SK-N-SH (cell line): Measurements from ENCODE around the gene LY6G6D. TPM values are rescaled to one million over a fixed set of nuclear protein-coding genes. Genes with fewer than 3 reads are reported as not detected.

Experiments used
- CTCF ChIA-PET: fragments of 300-600, 350-600 bp; formaldehyde crosslinking; extraction: SDS; loops from one replicate; lab custom pipeline; 2021; lab: Yijun Ruan, JAX
- POLR2A ChIA-PET: fragments of 350-600 bp; sonication (Branson Sonifier 250); formaldehyde crosslinking; extraction: SDS; loops from one replicate; lab custom pipeline; 2020; ENCODE audit warnings: antibody characterized with exemption, inconsistent platforms; lab: Yijun Ruan, JAX
- DNase-seq: peaks from one replicate; pipeline ENCODE4 v3.0.0; 2012
- H2AFZ ChIP-seq: fragments of 200-600 bp; sonication (generic); 2 replicates; pipeline ENCODE4 v1.8.1; 2016; ENCODE audit warnings: antibody characterized with exemption, mild to moderate bottlenecking, low read depth
- H3F3A ChIP-seq: fragments of 200-600 bp; sonication (generic); replicated peaks from 2 replicates; pipeline ENCODE3; 2016; ENCODE audit warnings: antibody characterized with exemption, mild to moderate bottlenecking; ENCODE audit not compliant: insufficient read depth
- H3K27ac ChIP-seq, 2 experiments: fragments of 200-500 bp in 1 of 2; fragments of 200-600 bp in 1 of 2; sonication (Bioruptor generic) in 1 of 2; sonication (generic), shearing (Covaris generic) in 1 of 2; 2 replicates each; pipeline versions ENCODE4 v1.5.1 to v1.6.1; 2014 to 2016; ENCODE audit warnings: low read depth in 2 of 2, inconsistent platforms in 1 of 2, low read length in 1 of 2, mild to moderate bottlenecking in 1 of 2, mixed read lengths in 1 of 2
- H3K27me3 ChIP-seq: fragments of 200-600 bp; sonication (generic), shearing (Covaris generic); 2 replicates; pipeline ENCODE4 v1.6.1; 2016; ENCODE audit warnings: mixed run types; ENCODE audit not compliant: insufficient read depth
- H3K36me3 ChIP-seq, 2 experiments: fragments of 200-500 bp in 1 of 2; fragments of 200-600 bp in 1 of 2; sonication (Bioruptor generic) in 1 of 2; sonication (generic) in 1 of 2; replicated peaks in 1 of 2; 2 replicates each; pipeline versions ENCODE3 to v1.5.1; 2014 to 2016; ENCODE audit warnings: low read length in 1 of 2, mild to moderate bottlenecking in 1 of 2; ENCODE audit not compliant: insufficient read depth in 2 of 2, control insufficient read depth in 1 of 2
- H3K4me1 ChIP-seq, 2 experiments: fragments of 200-500 bp in 1 of 2; fragments of 200-600 bp in 1 of 2; sonication (Bioruptor generic) in 1 of 2; sonication (generic), shearing (Covaris generic) in 1 of 2; 2 replicates each; pipeline versions ENCODE4 v1.5.1 to v1.6.1; 2014 to 2016; ENCODE audit warnings: low read depth in 1 of 2, low read length in 1 of 2, mixed run types in 1 of 2; ENCODE audit not compliant: insufficient read depth in 2 of 2, control insufficient read depth in 1 of 2
- H3K4me2 ChIP-seq: fragments of 200-600 bp; sonication (generic), shearing (Covaris generic); 2 replicates; pipeline ENCODE4 v1.6.1; 2017; ENCODE audit warnings: mixed run types
- H3K4me3 ChIP-seq, 2 experiments: fragments of 200-500 bp in 1 of 2; fragments of 200-600 bp in 1 of 2; sonication (Bioruptor generic) in 1 of 2; sonication (generic), shearing (Covaris generic) in 1 of 2; 2 replicates each; pipeline versions ENCODE4 v1.5.1 to v1.8.1; 2014 to 2016; ENCODE audit warnings: low read depth in 2 of 2, inconsistent platforms in 1 of 2, low read length in 1 of 2, mild to moderate bottlenecking in 1 of 2, mixed read lengths in 1 of 2, moderate library complexity in 1 of 2
- H3K79me2 ChIP-seq: fragments of 200-600 bp; sonication (generic); 2 replicates; pipeline ENCODE4 v1.8.1; 2017; ENCODE audit warnings: mild to moderate bottlenecking; ENCODE audit not compliant: insufficient read depth
- H3K9ac ChIP-seq: fragments of 200-600 bp; sonication (generic); 2 replicates; pipeline ENCODE4 v1.6.1; 2017; ENCODE audit warnings: mixed run types
- H3K9me2 ChIP-seq: fragments of 200-600 bp; sonication (generic); 2 replicates; pipeline ENCODE4 v1.6.1; 2017; ENCODE audit warnings: mixed run types
- H3K9me3 ChIP-seq: fragments of 200-600 bp; sonication (generic); 2 replicates; pipeline ENCODE4 v1.6.1; 2017; ENCODE audit warnings: mixed run types, mild to moderate bottlenecking, moderate library complexity
- H4K20me1 ChIP-seq: fragments of 200-600 bp; sonication (generic); 2 replicates; pipeline ENCODE4 v1.6.1; 2017; ENCODE audit warnings: mild to moderate bottlenecking, mixed run types; ENCODE audit not compliant: insufficient read depth
- CHD2 ChIP-seq: fragments of 150-350 bp; IDR thresholded peaks from 2 replicates; pipeline ENCODE4 v1.6.1; 2018; ENCODE audit warnings: low read length; ENCODE audit not compliant: partially characterized antibody
- CTCF ChIP-seq: fragments of 200-600 bp; sonication (generic); IDR thresholded peaks from 2 replicates; pipeline ENCODE4 v1.6.1; 2017; ENCODE audit warnings: antibody characterized with exemption, mild to moderate bottlenecking, moderate library complexity
- ELF1 ChIP-seq: IDR thresholded peaks from 2 replicates; pipeline ENCODE4 v1.4.0; 2012
- FOSL2 ChIP-seq: IDR thresholded peaks from 2 replicates; pipeline ENCODE4 v1.4.0; 2012; ENCODE audit warnings: low read depth, mild to moderate bottlenecking, moderate library complexity, borderline replicate concordance
- FOXJ3 ChIP-seq: sonication (generic); formaldehyde crosslinking; IDR thresholded peaks from 2 replicates; pipeline ENCODE4 v1.5.1; 2020; ENCODE audit warnings: mild to moderate bottlenecking, missing genetic modification reagents
- FOXM1 ChIP-seq: IDR thresholded peaks from 2 replicates; pipeline ENCODE4 v1.4.0; 2012; ENCODE audit warnings: low read depth, mild to moderate bottlenecking
- GATA2 ChIP-seq: sonication (generic); formaldehyde crosslinking; IDR thresholded peaks from 2 replicates; pipeline ENCODE4 v1.5.0; 2020; ENCODE audit warnings: mild to moderate bottlenecking, missing genetic modification reagents
- IRF3 ChIP-seq: fragments of 150-350 bp; IDR thresholded peaks from 2 replicates; pipeline ENCODE4 v1.6.1; 2016; ENCODE audit warnings: mild to moderate bottlenecking, low read depth, low read length
- MAX ChIP-seq: IDR thresholded peaks from 2 replicates; pipeline ENCODE4 v1.4.0; 2012; ENCODE audit warnings: low read depth
- NFIC ChIP-seq: IDR thresholded peaks from 2 replicates; pipeline ENCODE4 v1.4.0; 2012; ENCODE audit warnings: borderline replicate concordance
- NRF1 ChIP-seq: IDR thresholded peaks from 2 replicates; pipeline ENCODE4 v1.6.1; 2012; ENCODE audit warnings: low read depth, mild to moderate bottlenecking, low read length
- POLR2AphosphoS5 ChIP-seq: IDR thresholded peaks from 2 replicates; pipeline ENCODE4 v1.6.1; 2012; ENCODE audit warnings: low read depth, low read length
- RAD21 ChIP-seq: IDR thresholded peaks from 2 replicates; pipeline ENCODE4 v1.6.1; 2012; ENCODE audit warnings: mild to moderate bottlenecking, low read length
- RCOR1 ChIP-seq: fragments of 150-350 bp; IDR thresholded peaks from 2 replicates; pipeline ENCODE4 v1.6.1; 2017; ENCODE audit warnings: antibody characterized with exemption, low read length
- RXRA ChIP-seq: IDR thresholded peaks from 2 replicates; pipeline ENCODE4 v1.4.0; 2012; ENCODE audit warnings: low read depth, mild to moderate bottlenecking, borderline replicate concordance
- TAF1 ChIP-seq: IDR thresholded peaks from 2 replicates; pipeline ENCODE4 v1.6.1; 2012; ENCODE audit warnings: low read depth, mild to moderate bottlenecking, low read length, moderate library complexity, borderline replicate concordance
- TCF12 ChIP-seq: IDR thresholded peaks from 2 replicates; pipeline ENCODE4 v1.4.0; 2012
- TEAD4 ChIP-seq: IDR thresholded peaks from 2 replicates; pipeline ENCODE4 v1.4.0; 2012; ENCODE audit warnings: mild to moderate bottlenecking, borderline replicate concordance; ENCODE audit not compliant: insufficient read depth
- USF1 ChIP-seq: IDR thresholded peaks from 2 replicates; pipeline ENCODE4 v1.4.0; 2012; ENCODE audit warnings: low read depth, borderline replicate concordance
- USF2 ChIP-seq: fragments of 150-350 bp; IDR thresholded peaks from 2 replicates; pipeline ENCODE4 v1.6.1; 2017; ENCODE audit warnings: antibody characterized with exemption, low read length, low read depth, borderline replicate concordance
- YY1 ChIP-seq: IDR thresholded peaks from 2 replicates; pipeline ENCODE4 v1.4.0; 2012; ENCODE audit warnings: low read depth, mild to moderate bottlenecking
- ZBTB33 ChIP-seq: IDR thresholded peaks from 2 replicates; pipeline ENCODE4 v1.4.0; 2012; ENCODE audit warnings: low read depth, borderline replicate concordance
- WGBS: methylation state at CpG from one replicate; pipeline ENCODE4 v1.1.6; 2017; ENCODE audit warnings: low lambda C conversion rate; 5-methylcytosine and 5-hydroxymethylcytosine counted together
- polyA plus RNA-seq, 3 experiments: library from polyadenylated mRNA; depleted of rRNA; stranded (reverse); fragments of >200 nt; gene quantifications; 2 replicates each; pipeline ENCODE4 v1.2.3, GENCODE V29; 2012
- TF ChIP-seq, protein P1 (sequence below): IDR thresholded peaks from 2 replicates; pipeline ENCODE4; 2012

LY6G6D gene
- polyA plus RNA-seq, 1 of the 3 experiments (the other 2 are of a cell fraction) = not detected

DNA sequence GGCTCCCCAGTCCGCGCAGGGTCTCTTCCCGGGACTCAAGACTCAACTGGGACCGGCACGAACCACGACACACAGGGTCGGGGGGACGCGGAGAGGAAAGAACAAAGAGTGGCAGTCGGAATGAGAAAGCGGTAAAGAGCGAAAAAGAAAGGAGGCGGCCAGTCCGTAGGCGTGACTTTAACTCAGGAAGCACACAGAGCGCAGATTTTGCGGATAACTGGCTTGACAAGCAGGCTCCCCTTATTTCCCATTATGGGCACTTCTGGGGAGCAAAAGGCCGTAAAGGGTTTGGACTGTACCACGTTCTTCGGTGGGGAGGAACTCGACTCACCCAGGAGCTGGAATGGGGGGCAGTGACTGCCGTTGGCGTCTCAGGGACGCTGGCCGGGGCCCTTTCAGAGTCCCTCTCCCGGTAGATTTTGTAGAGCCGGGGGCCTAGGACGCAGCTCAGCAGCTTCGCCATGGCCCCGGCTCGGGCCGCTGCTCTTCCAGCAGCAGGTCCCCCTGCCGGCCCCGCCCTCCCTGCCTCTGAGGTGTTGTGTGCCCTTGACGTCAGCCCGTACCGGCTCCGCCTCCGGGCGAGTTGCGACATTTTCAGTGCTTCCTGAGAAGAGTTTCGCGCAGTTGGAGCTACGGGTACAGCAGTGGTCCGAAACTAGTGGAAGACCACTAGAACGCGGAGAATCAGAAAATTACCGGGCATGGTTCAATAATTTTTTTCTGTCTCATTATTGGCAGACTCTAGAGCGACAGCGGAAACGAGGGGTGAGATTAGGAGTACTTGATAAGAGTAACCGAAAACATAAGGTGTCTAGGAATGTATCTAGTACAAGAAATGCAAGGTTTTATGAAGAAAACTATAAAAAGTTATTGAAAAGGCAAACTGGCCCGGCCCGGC is 12.1 kb upstream of the LY6G6D start, which contains the start of gene ABHD16A:
Gene ABHD16A (minus strand): TSS at position 506 of the 898 bp plus-strand sequence. CDS start 43 bp downstream, at position 463.
- H3K27ac ChIP-seq = peak within 1 kb of the TSS; percentile 87 to 89
- peaks cover 12% of the 10 kb centered on the region for H3F3A ChIP-seq
- H3K36me3 ChIP-seq = peaks cover 0 to 13% of the 10 kb centered on the region in 2 experiments
- DNase-seq = peak; percentile 97
- H3K9ac ChIP-seq = peak within 1 kb of the TSS; percentile 95
- peak within 1 kb of the TSS; percentile 97 for H3K4me2 ChIP-seq
- peaks cover 0 to 15% of the 10 kb centered on the region in 2 experiments; a peak in 2 of 4 replicates for H3K4me1 ChIP-seq
- 2% methylated on average over 43 of the region's 54 CpGs for WGBS
- H4K20me1 ChIP-seq = no peaks in the 10 kb centered on the region
- ChIA-PET POLR2A (interaction anchor here (0.9 to 1.8 kb wide), 9 partner anchors 8 to 1085 kb away, joined by 3 to 7 read pairs (median 4); partner anchors contain the start of genes C6orf47, CLIC1, DDX39B and HSPA1B), CTCF (interaction anchor here (0.8 to 1.7 kb wide), 6 partner anchors 8 to 126 kb away, joined by 3 to 5 read pairs (median 4); no protein-coding TSS in a partner anchor)
- H3K9me2 ChIP-seq = no peaks in the 10 kb centered on the region
- peaks cover 36% of the 10 kb centered on the region for H3K79me2 ChIP-seq
- no peaks in the 10 kb centered on the region for H3K9me3 ChIP-seq
- peak within 1 kb of the TSS; percentile 81 to 98 for H3K4me3 ChIP-seq
- H2AFZ ChIP-seq = peak within 1 kb of the TSS; percentile 96
- H3K27me3 ChIP-seq = no peaks in the 10 kb centered on the region
- TF ChIP-seq ELF1 = peak; percentile 81
- no peak for TF ChIP-seq CTCF
- TF ChIP-seq NRF1 = peak; percentile 3; the same call in 1 of the 2 replicates
- no peak for TF ChIP-seq USF1
- TF ChIP-seq, protein P1, sequence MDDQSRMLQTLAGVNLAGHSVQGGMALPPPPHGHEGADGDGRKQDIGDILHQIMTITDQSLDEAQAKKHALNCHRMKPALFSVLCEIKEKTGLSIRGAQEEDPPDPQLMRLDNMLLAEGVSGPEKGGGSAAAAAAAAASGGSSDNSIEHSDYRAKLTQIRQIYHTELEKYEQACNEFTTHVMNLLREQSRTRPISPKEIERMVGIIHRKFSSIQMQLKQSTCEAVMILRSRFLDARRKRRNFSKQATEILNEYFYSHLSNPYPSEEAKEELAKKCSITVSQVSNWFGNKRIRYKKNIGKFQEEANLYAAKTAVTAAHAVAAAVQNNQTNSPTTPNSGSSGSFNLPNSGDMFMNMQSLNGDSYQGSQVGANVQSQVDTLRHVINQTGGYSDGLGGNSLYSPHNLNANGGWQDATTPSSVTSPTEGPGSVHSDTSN = no peak; the same call in 1 of the 2 replicates
- TF ChIP-seq CHD2 = peak; percentile 76
- peak; percentile 83 for TF ChIP-seq POLR2AphosphoS5
- no peak for TF ChIP-seq GATA2 (CRISPR knock-in tag)
- 0 out of 2 replicates have a peak, but pooled peaks have one; percentile 51 for TF ChIP-seq MAX
- no peak for TF ChIP-seq FOXJ3 (CRISPR knock-in tag)
- peak; percentile 58; the same call in 1 of the 2 replicates for TF ChIP-seq RCOR1
- TF ChIP-seq TAF1 = peak; percentile 71
- no peak for TF ChIP-seq RXRA
- no peak for TF ChIP-seq FOXM1
- no peak for TF ChIP-seq NFIC
- TF ChIP-seq YY1 = no peak
- TF ChIP-seq IRF3 = no peak
- TF ChIP-seq TCF12 = no peak
- TF ChIP-seq TEAD4 = no peak
- no peak for TF ChIP-seq USF2
- TF ChIP-seq RAD21 = no peak
- no peak for TF ChIP-seq FOSL2
- 0 out of 2 replicates have a peak, but pooled peaks have one; percentile 41 for TF ChIP-seq ZBTB33
